NB4 (cell line): ENCODE results near the gene GLDN.

Experiments
- DNase-seq: peaks from one replicate; pipeline ENCODE4 v3.0.0; 2010; ENCODE audit warnings: low read depth
- H3K4me3 ChIP-seq: one replicate; pipeline ENCODE4 v1.5.1; 2011; ENCODE audit warnings: mild to moderate bottlenecking, low read depth, low read length, moderate library complexity
- CTCF ChIP-seq: IDR thresholded peaks from one replicate; pipeline ENCODE4 v1.5.1; 2012; ENCODE audit warnings: low read depth, low read length
- MYC ChIP-seq: IDR thresholded peaks from 2 replicates; pipeline ENCODE4 v1.6.1; 2011; ENCODE audit warnings: low read depth, low read length
- POLR2A ChIP-seq: IDR thresholded peaks from 2 replicates; pipeline ENCODE4 v1.6.1; 2011; ENCODE audit warnings: mild to moderate bottlenecking; ENCODE audit not compliant: insufficient read length; ENCODE audit errors: extremely low read depth
- TF ChIP-seq, protein P1 (sequence below): IDR thresholded peaks from 2 replicates; pipeline ENCODE4 v1.6.1; 2011; ENCODE audit warnings: low read depth, low read length

GLDN gene

DNA sequence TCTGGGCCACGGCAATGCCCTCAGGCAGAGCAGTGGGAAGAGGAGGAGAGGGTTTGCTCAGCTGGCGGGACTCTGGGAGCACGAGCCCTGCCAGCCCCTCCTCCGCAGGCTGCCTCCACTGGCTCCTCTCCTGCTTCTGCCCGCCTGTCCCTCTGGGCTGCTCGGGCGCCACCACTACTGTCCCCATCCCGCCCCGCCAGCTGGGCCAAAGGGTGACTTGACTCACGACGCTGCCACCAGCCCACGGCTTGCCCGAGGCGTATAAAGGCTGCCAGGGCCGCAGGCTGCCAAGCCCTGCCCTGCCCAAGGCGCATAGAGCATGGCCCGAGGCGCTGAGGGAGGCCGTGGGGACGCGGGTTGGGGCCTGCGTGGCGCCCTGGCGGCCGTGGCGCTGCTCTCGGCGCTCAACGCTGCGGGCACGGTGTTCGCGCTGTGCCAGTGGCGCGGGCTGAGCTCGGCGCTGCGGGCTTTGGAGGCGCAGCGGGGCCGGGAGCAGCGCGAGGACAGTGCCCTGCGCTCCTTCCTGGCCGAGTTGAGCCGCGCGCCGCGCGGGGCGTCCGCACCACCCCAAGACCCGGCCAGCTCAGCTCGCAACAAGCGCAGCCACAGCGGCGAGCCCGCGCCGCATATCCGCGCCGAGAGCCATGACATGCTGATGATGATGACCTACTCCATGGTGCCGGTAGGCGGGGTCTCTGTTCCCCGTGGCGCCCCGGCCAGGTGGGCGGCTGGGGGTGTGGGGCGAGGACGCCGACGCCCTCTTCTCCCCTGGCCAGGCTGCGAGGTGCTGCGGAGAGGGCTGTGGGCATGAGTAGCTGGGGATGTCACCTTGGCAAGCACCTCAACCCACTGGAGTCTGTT lies at the start of gene GLDN:
Gene GLDN, plus strand, starts transcription at position 290 of the 861 bp plus-strand sequence. Its CDS starts 30 bp downstream, at position 320.
- DNase-seq: no peak
- H3K4me3 ChIP-seq: no peak within 1 kb of the TSS
- TF ChIP-seq MYC (no peak), CTCF (no peak)

DNA sequence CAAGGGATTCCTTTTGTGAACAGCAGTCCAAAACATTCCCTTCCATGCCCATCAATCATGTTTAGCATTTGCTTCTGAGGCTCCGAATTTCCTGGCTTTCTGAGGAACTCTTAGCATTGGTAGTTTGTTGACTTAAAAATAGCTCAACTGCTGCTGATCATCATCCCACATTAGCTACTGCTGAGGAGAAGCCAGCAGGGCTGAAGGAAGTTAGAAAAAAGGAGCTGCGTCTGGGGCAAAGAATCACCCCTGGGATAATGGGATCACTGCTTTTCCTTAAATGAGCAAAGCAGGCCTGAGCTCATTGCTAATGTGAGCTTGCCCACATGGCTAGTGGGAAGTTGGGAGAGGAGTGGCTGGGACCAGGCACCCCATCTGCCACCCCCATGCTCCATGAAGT lies 42.8 kb upstream of the GLDN start:
- DNase-seq: no peak
- H3K4me3 ChIP-seq: no peak overlapping the region
- no peak for TF ChIP-seq CTCF
- TF ChIP-seq MYC: no peak
- TF ChIP-seq, protein P1, sequence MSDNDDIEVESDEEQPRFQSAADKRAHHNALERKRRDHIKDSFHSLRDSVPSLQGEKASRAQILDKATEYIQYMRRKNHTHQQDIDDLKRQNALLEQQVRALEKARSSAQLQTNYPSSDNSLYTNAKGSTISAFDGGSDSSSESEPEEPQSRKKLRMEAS: no peak
- TF ChIP-seq POLR2A: no peak

DNA sequence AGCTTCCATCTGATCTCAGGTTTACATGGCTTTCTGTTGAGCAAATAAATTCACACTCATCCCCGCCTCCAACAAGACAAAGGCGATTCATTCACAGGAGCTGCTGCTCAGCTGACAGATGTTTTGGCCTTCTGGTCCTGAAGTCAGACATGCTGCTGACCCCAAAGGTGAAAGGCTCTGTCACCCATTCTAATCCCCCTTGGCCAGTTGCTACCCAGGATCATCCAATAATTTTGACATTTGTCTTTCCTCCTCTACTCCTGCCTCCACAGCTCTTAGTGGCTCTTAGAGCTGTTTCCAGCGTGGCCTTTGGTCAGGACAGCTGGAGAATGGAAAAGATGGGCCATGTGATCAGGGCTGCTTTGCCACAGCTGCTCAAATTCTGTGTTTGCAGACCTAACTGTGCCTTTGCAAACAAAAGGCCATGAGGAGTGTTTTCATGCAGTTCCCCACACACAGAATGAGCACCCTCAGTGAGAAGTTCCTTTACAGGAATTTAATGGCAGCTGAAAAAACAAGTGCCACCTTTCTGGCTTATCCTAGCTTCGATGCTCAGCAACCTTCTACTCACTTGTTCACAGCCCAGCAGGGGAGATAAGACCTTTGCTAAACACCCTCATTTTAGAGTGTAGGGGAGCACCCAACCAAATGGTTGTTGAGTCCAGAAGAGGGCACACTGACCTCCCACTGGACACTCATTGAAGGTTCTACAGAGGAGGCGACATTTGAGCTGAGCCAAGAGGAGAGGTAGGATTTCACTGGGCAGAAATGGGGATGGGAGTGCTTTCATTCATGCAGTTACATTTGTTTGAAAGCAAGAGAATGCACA lies 42.1 kb upstream of the GLDN start:
- DNase-seq: no peak
- no peak overlapping the region for H3K4me3 ChIP-seq
- no peak for TF ChIP-seq POLR2A
- no peak for TF ChIP-seq CTCF
- TF ChIP-seq, protein P1: no peak
- TF ChIP-seq MYC: no peak

DNA sequence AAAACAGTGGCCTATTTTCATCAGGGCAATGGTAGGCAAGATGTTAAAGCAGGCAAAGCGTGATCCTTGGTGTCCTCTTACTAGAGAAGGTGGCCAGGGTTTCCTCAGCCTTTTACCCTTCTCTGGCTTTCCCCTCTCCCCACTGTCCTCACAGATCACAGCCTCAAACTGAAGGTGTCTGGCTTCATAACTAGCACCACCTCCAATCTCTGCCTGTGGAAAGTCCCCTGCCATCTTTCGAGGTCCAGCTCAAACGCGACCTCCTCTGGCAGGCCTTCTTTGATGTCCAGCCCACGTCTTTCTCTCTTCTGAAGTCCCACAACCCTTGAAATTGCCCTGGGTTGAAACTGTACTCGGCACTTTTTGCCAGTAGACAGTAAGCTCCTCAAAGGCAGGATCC lies 39.0 kb upstream of the GLDN start:
- H3K4me3 ChIP-seq: no peak overlapping the region
- no peak for DNase-seq
- TF ChIP-seq, protein P1: no peak
- TF ChIP-seq MYC: no peak

DNA sequence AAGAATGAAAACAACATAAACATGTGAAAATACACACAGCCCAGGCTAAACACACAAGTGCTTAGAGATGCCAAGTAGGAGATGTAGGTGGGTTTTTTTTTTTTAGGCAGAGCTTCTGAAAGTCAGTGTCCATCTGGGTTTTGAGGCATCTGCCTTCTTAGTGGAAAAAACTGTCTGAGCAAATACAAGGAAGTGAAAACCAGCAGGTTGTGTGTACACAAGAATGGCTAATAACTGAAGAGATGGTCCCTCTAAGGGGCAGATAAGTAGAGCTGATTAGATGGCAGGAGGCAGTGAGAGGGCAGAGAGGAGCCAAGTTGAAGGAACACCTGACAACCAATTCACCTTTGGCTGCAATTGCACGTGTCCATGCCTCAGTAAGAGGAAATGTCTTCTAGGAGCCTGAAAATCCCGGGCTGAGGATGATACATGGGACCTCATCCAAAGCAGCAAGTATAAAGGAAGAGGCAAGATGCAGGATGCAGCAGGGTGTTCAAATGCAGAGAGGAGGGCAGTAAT lies 37.9 kb upstream of the GLDN start:
- DNase-seq: no peak
- no peak overlapping the region for H3K4me3 ChIP-seq
- TF ChIP-seq MYC: no peak
- TF ChIP-seq POLR2A: no peak
- TF ChIP-seq CTCF: no peak
- TF ChIP-seq, protein P1: no peak

- DNase-seq: no peak
- H3K4me3 ChIP-seq: no peak overlapping the region
- TF ChIP-seq POLR2A: no peak
- no peak for TF ChIP-seq CTCF
- TF ChIP-seq, protein P1: no peak
- no peak for TF ChIP-seq MYC
Observed at GRCh38 chr15:51307325-51307724, 34.1 kb upstream of the GLDN start.
